HL-60/S4 (cell line): ENCODE measurements around the gene CORO1C.
"Not testable (repeated sequence)": the region's sequence is repeated elsewhere in the genome, so short reads cannot be mapped to it uniquely, and the experiment has no call there.

ENCODE experiments used
- in situ Hi-C: fragments of 300-500 bp; cut with MboI; formaldehyde crosslinking; loops from 2 replicates; pipeline ENCODE4 v1.14.3; 2022; ENCODE audit warnings: low sequenced_read_pairs

Gene CORO1C

GRCh38 chr12:108638997-108639822 lies 92.1 kb downstream of the CORO1C start:
- in situ Hi-C loops = no loop called here

- in situ Hi-C loops = no loop called here
These were observed 93.0 kb downstream of the CORO1C start for GRCh38 chr12:108638141-108638827.

GRCh38 chr12:108637222-108637971 lies 93.9 kb downstream of the CORO1C start:
- in situ Hi-C loops = no loop called here

- in situ Hi-C loops = no loop called here
These were observed 95.1 kb downstream of the CORO1C start for GRCh38 chr12:108635997-108636808.

- in situ Hi-C loops = no loop called here
These were observed 95.9 kb downstream of the CORO1C start for GRCh38 chr12:108635201-108635996.

GRCh38 chr12:108634341-108634751 lies 97.0 kb downstream of the CORO1C start:
- in situ Hi-C loops = no loop called here

GRCh38 chr12:108633534-108634248 lies 97.6 kb downstream of the CORO1C start, which contains the start of gene SELPLG:
TSS of gene SELPLG (minus strand) at chr12:108633894. CDS start at chr12:108624307, 9,587 bp downstream.
- in situ Hi-C loops = no loop called here

- in situ Hi-C loops = no loop called here
These were observed 98.2 kb downstream of the CORO1C start for GRCh38 chr12:108633081-108633533.

GRCh38 chr12:108631261-108631660 lies 100.1 kb downstream of the CORO1C start:
- in situ Hi-C loops = not testable (repeated sequence)

GRCh38 chr12:108630481-108631207 lies 100.7 kb downstream of the CORO1C start:
- in situ Hi-C loops = no loop called here

GRCh38 chr12:108629824-108630476 lies 101.4 kb downstream of the CORO1C start:
- in situ Hi-C loops = no loop called here

GRCh38 chr12:108629151-108629550 lies 102.2 kb downstream of the CORO1C start:
- in situ Hi-C loops = no loop called here

GRCh38 chr12:108627134-108627920 lies 104.0 kb downstream of the CORO1C start:
- in situ Hi-C loops = no loop called here

GRCh38 chr12:108625228-108625627 lies 106.1 kb downstream of the CORO1C start:
- in situ Hi-C loops = no loop called here

- in situ Hi-C loops = no loop called here
These were observed 107.7 kb downstream of the CORO1C start for GRCh38 chr12:108623577-108623976.

GRCh38 chr12:108622921-108623514 lies 108.3 kb downstream of the CORO1C start:
- in situ Hi-C loops = no loop called here

- in situ Hi-C loops = no loop called here
These were observed 108.9 kb downstream of the CORO1C start for GRCh38 chr12:108622421-108622820.
